Measurements from ENCODE around the gene DAPP1. TPM values are rescaled to one million over a fixed set of nuclear protein-coding genes. Genes with fewer than 3 reads are reported as not detected.

Gene DAPP1
- total RNA-seq, 2 experiments from 2014 or later = 24.7 to 25.9 TPM

GRCh38 chr4:99875071-99875470, 58.4 kb downstream of the DAPP1 start:
- peaks cover 11% of the 10 kb centered on the region for H3K36me3 Mint-ChIP-seq (ENCODE audit: low read depth)
- no peaks in the 10 kb centered on the region for H3K9me3 Mint-ChIP-seq (ENCODE audit: low read depth)
- H3K4me3 Mint-ChIP-seq = no peak overlapping the region
- DNase-seq = no peak
- H3K27ac Mint-ChIP-seq = no peak overlapping the region
- ATAC-seq = no peak
- peaks cover 7% of the 10 kb centered on the region for H3K4me1 Mint-ChIP-seq
- ChIA-PET CTCF (interaction anchor here (1.2 kb wide), 1 partner anchor 22 kb away, joined by 3 read pairs; no protein-coding TSS in a partner anchor), POLR2A (no interaction called here)
- no peaks in the 10 kb centered on the region for H3K27me3 Mint-ChIP-seq
- intact Hi-C loops (cut with DNase I, micrococcal nuclease) = no loop called here

- DNase-seq (no peak), ATAC-seq (no peak)
- intact Hi-C loops (cut with DNase I, micrococcal nuclease) = no loop called here
- Mint-ChIP-seq H3K36me3 (ENCODE audit: low read depth) (peaks cover 13% of the 10 kb centered on the region), H3K27me3 (no peaks in the 10 kb centered on the region), H3K4me3 (no peak overlapping the region), H3K9me3 (ENCODE audit: low read depth) (no peaks in the 10 kb centered on the region), H3K27ac (peak overlapping the region; percentile 5), H3K4me1 (peaks cover 7% of the 10 kb centered on the region)
- CTCF ChIA-PET = no interaction called here
- POLR2A ChIA-PET = no interaction called here
These were observed 60.3 kb downstream of the DAPP1 start for GRCh38 chr4:99876946-99877345.

- Mint-ChIP-seq H3K36me3 (ENCODE audit: low read depth) (peaks cover 14% of the 10 kb centered on the region), H3K4me3 (no peak overlapping the region), H3K27me3 (no peaks in the 10 kb centered on the region), H3K4me1 (peaks cover 3% of the 10 kb centered on the region), H3K27ac (no peak overlapping the region), H3K9me3 (ENCODE audit: low read depth) (no peaks in the 10 kb centered on the region)
- ChIA-PET CTCF (no interaction called here), POLR2A (no interaction called here)
- no peak for DNase-seq
- ATAC-seq = no peak
- intact Hi-C loops (cut with DNase I, micrococcal nuclease) = no loop called here
These were observed 62.0 kb downstream of the DAPP1 start for GRCh38 chr4:99878604-99879003.

GRCh38 chr4:99879458-99879857, 62.8 kb downstream of the DAPP1 start:
- CTCF ChIA-PET = interaction anchor here (1.1 kb wide), 1 partner anchor 71 kb away, joined by 4 read pairs; no protein-coding TSS in a partner anchor
- Mint-ChIP-seq H3K36me3 (ENCODE audit: low read depth) (peaks cover 11% of the 10 kb centered on the region), H3K27ac (no peak overlapping the region), H3K4me3 (no peak overlapping the region), H3K27me3 (no peaks in the 10 kb centered on the region), H3K9me3 (ENCODE audit: low read depth) (no peaks in the 10 kb centered on the region), H3K4me1 (peaks cover 3% of the 10 kb centered on the region)
- intact Hi-C loops (cut with DNase I, micrococcal nuclease) = no loop called here
- POLR2A ChIA-PET = no interaction called here
- DNase-seq = no peak
- no peak for ATAC-seq

- CTCF ChIA-PET = interaction anchor here (0.6 to 2.7 kb wide), 23 partner anchors 11 to 422 kb away, joined by 3 to 56 read pairs (median 3); partner anchors contain the start of gene DAPP1
- DNase-seq (peak; percentile 40), ATAC-seq (no peak)
- Mint-ChIP-seq H3K4me3 (no peak overlapping the region), H3K27ac (no peak overlapping the region), H3K27me3 (no peaks in the 10 kb centered on the region), H3K4me1 (peaks cover 10% of the 10 kb centered on the region), H3K36me3 (ENCODE audit: low read depth) (peaks cover 12% of the 10 kb centered on the region), H3K9me3 (ENCODE audit: low read depth) (no peaks in the 10 kb centered on the region)
- intact Hi-C loops (cut with DNase I, micrococcal nuclease) = loop anchor here (1.0 to 5.0 kb wide), 6 partner anchors 33 to 324 kb away; partner anchors contain the start of gene DAPP1 (in 1 of the 2)
- POLR2A ChIA-PET = interaction anchor here (0.6 kb wide), 2 partner anchors 65 to 67 kb away, joined by 5 to 6 read pairs; partner anchors contain the start of gene H2AZ1
These were observed 68.5 kb downstream of the DAPP1 start for GRCh38 chr4:99885063-99885664.

GRCh38 chr4:99885687-99886086, 69.1 kb downstream of the DAPP1 start:
- ChIA-PET POLR2A (no interaction called here), CTCF (interaction anchor here (0.8 to 2.7 kb wide), 9 partner anchors 30 to 423 kb away, joined by 3 to 56 read pairs (median 4); no protein-coding TSS in a partner anchor)
- Mint-ChIP-seq H3K9me3 (ENCODE audit: low read depth) (no peaks in the 10 kb centered on the region), H3K27me3 (no peaks in the 10 kb centered on the region), H3K4me1 (peaks cover 10% of the 10 kb centered on the region), H3K36me3 (ENCODE audit: low read depth) (peaks cover 8% of the 10 kb centered on the region), H3K4me3 (no peak overlapping the region), H3K27ac (no peak overlapping the region)
- ATAC-seq = no peak
- intact Hi-C loops (cut with DNase I, micrococcal nuclease) = loop anchor here (1.0 to 5.0 kb wide), 6 partner anchors 33 to 324 kb away; partner anchors contain the start of gene DAPP1 (in 1 of the 2)
- no peak for DNase-seq

- Mint-ChIP-seq H3K9me3 (ENCODE audit: low read depth) (no peaks in the 10 kb centered on the region), H3K4me1 (peaks cover 14% of the 10 kb centered on the region), H3K4me3 (no peak overlapping the region), H3K27ac (no peak overlapping the region), H3K36me3 (ENCODE audit: low read depth) (peaks cover 8% of the 10 kb centered on the region), H3K27me3 (no peaks in the 10 kb centered on the region)
- no peak for DNase-seq
- no peak for ATAC-seq
- ChIA-PET CTCF (interaction anchor here (0.7 to 2.7 kb wide), 3 partner anchors 67 to 423 kb away, joined by 3 to 56 read pairs (median 3); no protein-coding TSS in a partner anchor), POLR2A (no interaction called here)
- intact Hi-C loops (cut with DNase I, micrococcal nuclease) = loop anchor here in 1 of 2 experiments (5.0 kb wide), 1 partner anchor 34 kb away; no protein-coding TSS in a partner anchor
These were observed 69.5 kb downstream of the DAPP1 start for GRCh38 chr4:99886146-99886545.

GRCh38 chr4:99887837-99888236, 71.2 kb downstream of the DAPP1 start:
- ATAC-seq = no peak
- intact Hi-C loops (cut with DNase I, micrococcal nuclease) = loop anchor here in 1 of 2 experiments (5.0 kb wide), 1 partner anchor 36 kb away; no protein-coding TSS in a partner anchor
- ChIA-PET POLR2A (no interaction called here), CTCF (no interaction called here)
- Mint-ChIP-seq H3K4me3 (no peak overlapping the region), H3K36me3 (ENCODE audit: low read depth) (peaks cover 8% of the 10 kb centered on the region), H3K27me3 (no peaks in the 10 kb centered on the region), H3K4me1 (peaks cover 24% of the 10 kb centered on the region), H3K27ac (no peak overlapping the region), H3K9me3 (ENCODE audit: low read depth) (no peaks in the 10 kb centered on the region)
- no peak for DNase-seq

- Mint-ChIP-seq H3K4me3 (no peak overlapping the region), H3K9me3 (ENCODE audit: low read depth) (no peaks in the 10 kb centered on the region), H3K27ac (peak overlapping the region; percentile 0), H3K36me3 (ENCODE audit: low read depth) (peaks cover 12% of the 10 kb centered on the region), H3K27me3 (no peaks in the 10 kb centered on the region), H3K4me1 (peaks cover 39% of the 10 kb centered on the region)
- ATAC-seq = no peak
- ChIA-PET POLR2A (no interaction called here), CTCF (no interaction called here)
- intact Hi-C loops (cut with DNase I, micrococcal nuclease) = loop anchor here in 1 of 2 experiments (5.0 kb wide), 1 partner anchor 804 kb away; the partner anchor contains the start of gene ADH5
- no peak for DNase-seq
These were observed 74.7 kb downstream of the DAPP1 start for GRCh38 chr4:99891351-99891750.

GRCh38 chr4:99893029-99893428, 76.4 kb downstream of the DAPP1 start:
- DNase-seq = no peak
- intact Hi-C loops (cut with DNase I, micrococcal nuclease) = loop anchor here (2.0 to 5.0 kb wide), 2 partner anchors 36 to 806 kb away; partner anchors contain the start of gene ADH5 (in 1 of the 2)
- ChIA-PET POLR2A (no interaction called here), CTCF (no interaction called here)
- H3K27me3 Mint-ChIP-seq = no peaks in the 10 kb centered on the region
- peak overlapping the region; percentile 94 for H3K27ac Mint-ChIP-seq
- no peak for ATAC-seq
- peaks cover 12% of the 10 kb centered on the region for H3K36me3 Mint-ChIP-seq (ENCODE audit: low read depth)
- H3K9me3 Mint-ChIP-seq (ENCODE audit: low read depth) = no peaks in the 10 kb centered on the region
- H3K4me3 Mint-ChIP-seq = peak overlapping the region; percentile 96
- peaks cover 39% of the 10 kb centered on the region for H3K4me1 Mint-ChIP-seq

- ATAC-seq (no peak), DNase-seq (no peak)
- CTCF ChIA-PET = interaction anchor here (1.0 to 2.2 kb wide), 4 partner anchors 52 to 85 kb away, joined by 3 to 8 read pairs (median 4); partner anchors contain the start of genes DAPP1 and DNAJB14
- peak overlapping the region; percentile 94 for H3K27ac Mint-ChIP-seq
- no peaks in the 10 kb centered on the region for H3K9me3 Mint-ChIP-seq (ENCODE audit: low read depth)
- peaks cover 12% of the 10 kb centered on the region for H3K36me3 Mint-ChIP-seq (ENCODE audit: low read depth)
- intact Hi-C loops (cut with DNase I, micrococcal nuclease) = loop anchor here (1.0 to 5.0 kb wide), 6 partner anchors 37 to 806 kb away; partner anchors contain the start of genes ADH5 (in 2 of the 2), DNAJB14 (in 2 of the 2) and DAPP1 (in 1 of the 2)
- POLR2A ChIA-PET = interaction anchor here (1.4 to 1.5 kb wide), 4 partner anchors 46 to 331 kb away, joined by 3 to 16 read pairs (median 11); partner anchors contain the start of genes DNAJB14, H2AZ1 and TRMT10A
- H3K27me3 Mint-ChIP-seq = no peaks in the 10 kb centered on the region
- peaks cover 35% of the 10 kb centered on the region for H3K4me1 Mint-ChIP-seq
- peak overlapping the region; percentile 96 for H3K4me3 Mint-ChIP-seq
These were observed 77.2 kb downstream of the DAPP1 start for GRCh38 chr4:99893839-99894160.

Measured in activated CD4-positive, alpha-beta T cell treated with anti-CD3 and anti-CD28 coated beads for 36 hours (primary cell).